HepG2 (cell line): Measurements from ENCODE around the gene ZNF490. TPM values are rescaled to one million over a fixed set of nuclear protein-coding genes. Genes with fewer than 3 reads are reported as not detected.

Source experiments
- ATF1 ChIP-seq: IDR thresholded peaks from 2 replicates; pipeline ENCODE4 v1.6.1; 2016; ENCODE audit warnings: mild to moderate bottlenecking, control low read depth
- ELF1 ChIP-seq: sonication (generic); formaldehyde crosslinking; IDR thresholded peaks from 2 replicates; pipeline ENCODE4 v1.4.0; 2020; ENCODE audit warnings: missing genetic modification reagents
- MXD4 ChIP-seq: IDR thresholded peaks from 2 replicates; pipeline ENCODE4 v1.6.1; 2016; ENCODE audit warnings: mild to moderate bottlenecking, missing biosample characterization, missing genetic modification reagents
- PITX1 ChIP-seq: sonication (generic); formaldehyde crosslinking; IDR thresholded peaks from 2 replicates; pipeline ENCODE4 v1.5.1; 2020; ENCODE audit warnings: mild to moderate bottlenecking, missing genetic modification reagents
- RFXANK ChIP-seq: IDR thresholded peaks from 2 replicates; pipeline ENCODE4 v1.6.1; 2016
- SP2 ChIP-seq: sonication (generic); formaldehyde crosslinking; IDR thresholded peaks from 2 replicates; pipeline ENCODE4 v1.5.1; 2020; ENCODE audit warnings: mild to moderate bottlenecking, missing genetic modification reagents
- SRF ChIP-seq: IDR thresholded peaks from 2 replicates; pipeline ENCODE4 v1.6.1; 2011; ENCODE audit warnings: mild to moderate bottlenecking, low read depth, low read length, moderate library complexity
- ZKSCAN5 ChIP-seq: sonication (generic); formaldehyde crosslinking; IDR thresholded peaks from 2 replicates; pipeline ENCODE4 v1.5.1; 2020; ENCODE audit warnings: mild to moderate bottlenecking, missing genetic modification reagents
- ZNF570 ChIP-seq: sonication (generic); formaldehyde crosslinking; IDR thresholded peaks from 2 replicates; pipeline ENCODE4 v1.4.0; 2020; ENCODE audit warnings: mild to moderate bottlenecking, missing genetic modification reagents, borderline replicate concordance
- polyA plus RNA-seq, 8 experiments: library from polyadenylated mRNA; depleted of rRNA in 3 of 8; stranded (reverse) in 7 of 8; unstranded in 1 of 8; fragments of >200 nt; fragmentation: Illumina TruSeq in 4 of 8; extraction: Trizol in 4 of 8; gene quantifications; 2 replicates each; pipeline versions ENCODE4 v1.2.1 to v1.2.3, GENCODE V29; 2011 to 2016; ENCODE audit warnings: low read depth in 4 of 8, missing spikeins in 1 of 8, mixed read lengths in 1 of 8; ENCODE audit not compliant: insufficient read depth in 1 of 8
- total RNA-seq, 5 experiments: library from RNA; depleted of rRNA; stranded (reverse); fragments of >200 nt; fragmentation: Illumina TruSeq; extraction: Trizol; gene quantifications; 2 replicates each; pipeline ENCODE4 v1.2.3, GENCODE V29; 2016; ENCODE audit warnings: low read depth in 1 of 5
- TF ChIP-seq, protein P1 (sequence below): sonication (generic); formaldehyde crosslinking; IDR thresholded peaks from 2 replicates; pipeline ENCODE4 v1.4.0; 2020; ENCODE audit warnings: missing genetic modification reagents, low read depth, mild to moderate bottlenecking, borderline replicate concordance
- TF ChIP-seq, protein P2 (sequence below): sonication (generic); formaldehyde crosslinking; IDR thresholded peaks from 2 replicates; pipeline ENCODE4 v1.4.0; 2020; ENCODE audit warnings: mild to moderate bottlenecking, missing genetic modification reagents
- TF ChIP-seq, protein P3 (sequence below): sonication (generic); formaldehyde crosslinking; IDR thresholded peaks from 2 replicates; pipeline ENCODE4 v1.4.0; 2020; ENCODE audit warnings: mild to moderate bottlenecking, low read depth, missing genetic modification reagents
- TF ChIP-seq, protein P4 (sequence below): IDR thresholded peaks from 2 replicates; pipeline ENCODE4 v1.6.1; 2016
- TF ChIP-seq, protein P5 (sequence below): sonication (generic); formaldehyde crosslinking; IDR thresholded peaks from 2 replicates; pipeline ENCODE4 v1.4.0; 2020; ENCODE audit warnings: mild to moderate bottlenecking, missing genetic modification reagents
- TF ChIP-seq, protein P6 (sequence below), 2 experiments: fragments of 450-650 bp in 1 of 2; sonication (generic) in 1 of 2; formaldehyde crosslinking; IDR thresholded peaks; 2 replicates each; pipeline versions ENCODE4 v1.5.0 to v1.8.0; 2020 to 2022; ENCODE audit warnings: mild to moderate bottlenecking in 1 of 2, missing genetic modification reagents in 1 of 2

The ZNF490 gene
- total and polyA plus RNA-seq, 2 of the 13 experiments (the other 11 are each of a cell fraction or from before 2014, with no cell fraction given), result 1.3 to 2.9 TPM

DNA sequence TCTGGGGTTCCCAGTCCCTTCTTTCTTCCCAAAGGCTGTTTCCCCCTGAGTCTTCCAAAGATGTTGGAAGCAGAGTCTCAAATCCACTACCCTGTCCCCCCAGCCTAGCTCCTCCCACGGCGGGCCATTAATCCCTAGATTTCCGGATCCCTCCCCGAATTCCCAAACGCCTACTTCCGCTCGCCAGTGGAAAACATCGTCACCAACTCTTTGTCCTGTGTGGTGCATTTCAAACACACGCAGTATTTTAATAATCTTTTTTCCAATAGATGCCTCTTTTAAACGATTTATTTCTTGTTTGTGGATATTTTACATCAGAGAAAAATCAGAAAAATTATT, 717 bp upstream of the ZNF490 start (continued):
- TF ChIP-seq, protein P1, sequence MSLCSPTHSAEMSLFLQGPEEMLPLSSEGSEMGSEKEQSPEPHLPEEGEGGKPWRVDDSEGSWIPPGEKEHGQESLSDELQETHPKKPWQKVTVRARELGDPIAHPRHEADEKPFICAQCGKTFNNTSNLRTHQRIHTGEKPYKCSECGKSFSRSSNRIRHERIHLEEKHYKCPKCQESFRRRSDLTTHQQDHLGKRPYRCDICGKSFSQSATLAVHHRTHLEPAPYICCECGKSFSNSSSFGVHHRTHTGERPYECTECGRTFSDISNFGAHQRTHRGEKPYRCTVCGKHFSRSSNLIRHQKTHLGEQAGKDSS (CRISPR knock-in tag), result no peak
- TF ChIP-seq SP2 (CRISPR knock-in tag), result no peak
- peak; percentile 98 for TF ChIP-seq PITX1 (CRISPR knock-in tag)
- TF ChIP-seq, protein P2, sequence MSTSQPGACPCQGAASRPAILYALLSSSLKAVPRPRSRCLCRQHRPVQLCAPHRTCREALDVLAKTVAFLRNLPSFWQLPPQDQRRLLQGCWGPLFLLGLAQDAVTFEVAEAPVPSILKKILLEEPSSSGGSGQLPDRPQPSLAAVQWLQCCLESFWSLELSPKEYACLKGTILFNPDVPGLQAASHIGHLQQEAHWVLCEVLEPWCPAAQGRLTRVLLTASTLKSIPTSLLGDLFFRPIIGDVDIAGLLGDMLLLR, result no peak
- TF ChIP-seq, protein P3, sequence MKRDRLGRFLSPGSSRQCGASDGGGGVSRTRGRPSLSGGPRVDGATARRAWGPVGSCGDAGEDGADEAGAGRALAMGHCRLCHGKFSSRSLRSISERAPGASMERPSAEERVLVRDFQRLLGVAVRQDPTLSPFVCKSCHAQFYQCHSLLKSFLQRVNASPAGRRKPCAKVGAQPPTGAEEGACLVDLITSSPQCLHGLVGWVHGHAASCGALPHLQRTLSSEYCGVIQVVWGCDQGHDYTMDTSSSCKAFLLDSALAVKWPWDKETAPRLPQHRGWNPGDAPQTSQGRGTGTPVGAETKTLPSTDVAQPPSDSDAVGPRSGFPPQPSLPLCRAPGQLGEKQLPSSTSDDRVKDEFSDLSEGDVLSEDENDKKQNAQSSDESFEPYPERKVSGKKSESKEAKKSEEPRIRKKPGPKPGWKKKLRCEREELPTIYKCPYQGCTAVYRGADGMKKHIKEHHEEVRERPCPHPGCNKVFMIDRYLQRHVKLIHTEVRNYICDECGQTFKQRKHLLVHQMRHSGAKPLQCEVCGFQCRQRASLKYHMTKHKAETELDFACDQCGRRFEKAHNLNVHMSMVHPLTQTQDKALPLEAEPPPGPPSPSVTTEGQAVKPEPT, result no peak
- no peak for TF ChIP-seq MXD4 (CRISPR knock-in tag)
- TF ChIP-seq, protein P4, sequence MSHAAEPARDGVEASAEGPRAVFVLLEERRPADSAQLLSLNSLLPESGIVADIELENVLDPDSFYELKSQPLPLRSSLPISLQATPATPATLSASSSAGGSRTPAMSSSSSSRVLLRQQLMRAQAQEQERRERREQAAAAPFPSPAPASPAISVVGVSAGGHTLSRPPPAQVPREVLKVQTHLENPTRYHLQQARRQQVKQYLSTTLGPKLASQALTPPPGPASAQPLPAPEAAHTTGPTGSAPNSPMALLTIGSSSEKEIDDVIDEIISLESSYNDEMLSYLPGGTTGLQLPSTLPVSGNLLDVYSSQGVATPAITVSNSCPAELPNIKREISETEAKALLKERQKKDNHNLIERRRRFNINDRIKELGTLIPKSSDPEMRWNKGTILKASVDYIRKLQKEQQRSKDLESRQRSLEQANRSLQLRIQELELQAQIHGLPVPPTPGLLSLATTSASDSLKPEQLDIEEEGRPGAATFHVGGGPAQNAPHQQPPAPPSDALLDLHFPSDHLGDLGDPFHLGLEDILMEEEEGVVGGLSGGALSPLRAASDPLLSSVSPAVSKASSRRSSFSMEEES (CRISPR knock-in tag), result no peak
- no peak for TF ChIP-seq ATF1 (CRISPR knock-in tag)
- no peak for TF ChIP-seq ZNF570 (CRISPR knock-in tag)
- TF ChIP-seq, protein P5, sequence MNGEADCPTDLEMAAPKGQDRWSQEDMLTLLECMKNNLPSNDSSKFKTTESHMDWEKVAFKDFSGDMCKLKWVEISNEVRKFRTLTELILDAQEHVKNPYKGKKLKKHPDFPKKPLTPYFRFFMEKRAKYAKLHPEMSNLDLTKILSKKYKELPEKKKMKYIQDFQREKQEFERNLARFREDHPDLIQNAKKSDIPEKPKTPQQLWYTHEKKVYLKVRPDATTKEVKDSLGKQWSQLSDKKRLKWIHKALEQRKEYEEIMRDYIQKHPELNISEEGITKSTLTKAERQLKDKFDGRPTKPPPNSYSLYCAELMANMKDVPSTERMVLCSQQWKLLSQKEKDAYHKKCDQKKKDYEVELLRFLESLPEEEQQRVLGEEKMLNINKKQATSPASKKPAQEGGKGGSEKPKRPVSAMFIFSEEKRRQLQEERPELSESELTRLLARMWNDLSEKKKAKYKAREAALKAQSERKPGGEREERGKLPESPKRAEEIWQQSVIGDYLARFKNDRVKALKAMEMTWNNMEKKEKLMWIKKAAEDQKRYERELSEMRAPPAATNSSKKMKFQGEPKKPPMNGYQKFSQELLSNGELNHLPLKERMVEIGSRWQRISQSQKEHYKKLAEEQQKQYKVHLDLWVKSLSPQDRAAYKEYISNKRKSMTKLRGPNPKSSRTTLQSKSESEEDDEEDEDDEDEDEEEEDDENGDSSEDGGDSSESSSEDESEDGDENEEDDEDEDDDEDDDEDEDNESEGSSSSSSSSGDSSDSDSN, result no peak
- no peak for TF ChIP-seq RFXANK (CRISPR knock-in tag)
- peak; percentile 73 for TF ChIP-seq ELF1 (CRISPR knock-in tag)
- TF ChIP-seq, protein P6, sequence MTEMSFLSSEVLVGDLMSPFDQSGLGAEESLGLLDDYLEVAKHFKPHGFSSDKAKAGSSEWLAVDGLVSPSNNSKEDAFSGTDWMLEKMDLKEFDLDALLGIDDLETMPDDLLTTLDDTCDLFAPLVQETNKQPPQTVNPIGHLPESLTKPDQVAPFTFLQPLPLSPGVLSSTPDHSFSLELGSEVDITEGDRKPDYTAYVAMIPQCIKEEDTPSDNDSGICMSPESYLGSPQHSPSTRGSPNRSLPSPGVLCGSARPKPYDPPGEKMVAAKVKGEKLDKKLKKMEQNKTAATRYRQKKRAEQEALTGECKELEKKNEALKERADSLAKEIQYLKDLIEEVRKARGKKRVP (CRISPR knock-in tag; IDR thresholded peaks at IDR 0.05), result no peak
- no peak for TF ChIP-seq SRF
- no peak for TF ChIP-seq ZKSCAN5 (CRISPR knock-in tag)
